ENCODE results near the gene ACAT2. TPM values are rescaled to one million over a fixed set of nuclear protein-coding genes. Genes with fewer than 3 reads are reported as not detected.
"Not testable (repeated sequence)": the region's sequence is repeated elsewhere in the genome, so short reads cannot be mapped to it uniquely, and the experiment has no call there.

ACAT2 gene
- total RNA-seq, 1 donor from 2014 or later: 69.9 TPM

GRCh38 chr6:159813781-159814180 lies 51.9 kb downstream of the ACAT2 start:
- DNase-seq: no peak

GRCh38 chr6:159815410-159815809 lies 53.6 kb downstream of the ACAT2 start:
- no peak for DNase-seq

DNA sequence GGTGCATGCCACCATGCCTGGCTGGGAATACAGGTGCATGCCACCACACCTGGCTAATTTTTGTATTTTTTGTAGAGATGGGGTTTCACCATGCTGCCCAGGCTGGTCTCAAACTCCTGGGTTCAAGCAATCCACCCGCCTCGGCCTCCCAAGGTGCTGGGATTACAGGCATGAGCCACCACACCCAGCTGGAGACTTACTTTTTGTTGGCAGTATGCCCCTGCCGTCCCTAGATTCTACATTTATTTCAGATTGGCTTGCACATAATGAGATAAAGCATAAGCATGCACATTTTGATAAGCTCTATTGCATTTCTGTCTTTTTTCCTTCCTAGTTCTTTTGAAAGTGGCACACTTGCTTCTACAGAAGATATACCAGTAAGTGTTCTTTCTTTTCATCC lies 54.9 kb downstream of the ACAT2 start:
- DNase-seq: not testable (repeated sequence)

GRCh38 chr6:159817951-159818739 lies 56.3 kb downstream of the ACAT2 start:
- DNase-seq: no peak

DNA sequence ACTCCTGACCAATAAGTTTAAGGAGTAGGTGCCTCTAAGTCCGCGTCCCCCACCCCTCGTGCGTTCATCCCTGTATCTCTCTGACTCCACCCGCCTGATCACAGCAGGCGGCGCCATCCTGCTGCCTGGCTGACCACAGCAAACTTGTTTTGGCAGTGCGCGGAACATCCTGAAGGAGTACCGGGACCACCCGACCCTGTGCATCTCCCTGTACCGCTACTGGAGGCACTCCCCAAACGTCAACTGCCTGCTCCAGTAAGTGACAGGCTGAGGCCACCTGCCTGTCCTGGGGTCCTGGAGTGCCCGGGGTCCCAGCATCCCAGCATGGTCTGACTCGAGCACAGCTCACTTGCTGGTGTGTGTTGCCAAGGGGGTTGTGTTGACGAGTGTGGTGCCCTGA lies 57.3 kb downstream of the ACAT2 start:
- no peak for DNase-seq

DNA sequence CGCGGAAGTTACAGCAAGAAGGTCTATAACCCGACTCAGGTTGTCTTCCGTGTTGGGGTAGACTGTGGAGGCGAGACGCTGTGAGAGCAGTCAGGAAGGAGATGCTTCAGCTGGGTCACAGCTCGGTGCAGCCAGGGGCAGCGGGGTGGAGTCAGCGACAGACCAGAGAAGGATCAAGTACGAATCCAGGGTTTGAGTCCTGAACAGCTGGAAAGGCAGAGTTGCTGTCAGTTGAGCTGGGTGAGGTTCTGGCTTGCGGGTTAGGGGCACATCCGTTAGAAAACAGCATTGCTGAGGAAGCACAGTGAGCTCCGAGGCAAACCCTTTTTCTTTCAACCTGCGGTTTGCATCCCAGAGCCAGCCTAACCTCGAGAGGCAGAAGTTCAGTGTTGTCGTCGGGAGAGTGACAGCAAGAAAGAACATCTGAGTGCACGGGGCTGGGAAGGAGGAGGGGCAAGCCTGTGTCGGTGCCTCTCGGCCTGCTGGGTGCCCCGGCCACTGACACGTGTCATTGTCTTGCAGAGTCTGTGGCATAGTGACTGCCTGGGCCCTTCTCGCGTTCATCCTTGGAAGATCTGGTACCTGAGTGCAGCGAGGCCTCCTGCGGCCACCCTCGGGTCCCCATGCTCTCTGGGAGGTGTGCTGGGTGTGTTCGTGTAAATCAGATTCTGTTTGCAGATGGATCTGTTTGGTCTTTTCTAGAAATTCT lies 58.2 kb downstream of the ACAT2 start:
- DNase-seq: no peak

- no peak for DNase-seq
These were observed 59.3 kb downstream of the ACAT2 start for GRCh38 chr6:159821122-159821521.

DNA sequence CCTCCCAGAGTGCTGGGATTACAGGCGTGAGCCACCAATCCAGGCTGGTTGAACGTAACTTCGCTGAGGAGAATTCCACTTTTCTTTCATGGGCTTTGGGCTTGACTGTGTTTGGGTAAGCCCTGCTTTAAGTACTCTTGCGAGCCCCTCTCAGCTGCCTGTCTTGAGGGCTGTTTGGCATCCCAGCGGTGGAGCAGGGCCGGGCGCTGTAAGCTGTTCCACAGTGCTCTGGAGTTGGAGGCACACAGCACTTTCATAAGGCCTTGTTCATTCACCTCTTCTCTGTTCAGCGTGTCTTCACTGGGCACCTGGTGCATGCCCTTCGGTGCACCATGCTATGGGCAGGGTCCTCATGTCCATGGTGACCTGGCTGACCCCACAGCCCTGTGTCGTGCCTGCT lies 59.9 kb downstream of the ACAT2 start:
- no peak for DNase-seq

DNA sequence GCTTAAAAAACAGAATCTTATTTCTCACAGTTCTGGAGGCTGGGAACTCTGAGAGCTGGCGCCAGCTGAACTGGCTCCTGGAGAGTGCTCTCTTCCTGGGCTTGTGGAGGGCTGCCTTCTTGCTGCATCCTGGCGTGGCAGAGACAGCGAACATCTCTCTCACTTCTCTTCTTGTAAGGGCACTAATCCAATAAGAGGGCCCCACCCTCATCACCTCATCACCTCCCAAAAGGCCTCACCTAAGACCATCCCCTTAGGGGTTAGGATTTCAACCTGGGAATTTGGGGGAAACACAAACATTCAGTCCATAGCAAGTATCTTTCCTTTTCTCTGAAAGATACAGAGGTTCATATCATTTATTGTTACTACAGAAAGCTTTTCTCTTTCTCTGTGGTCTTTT lies 62.1 kb downstream of the ACAT2 start:
- DNase-seq: no peak

DNA sequence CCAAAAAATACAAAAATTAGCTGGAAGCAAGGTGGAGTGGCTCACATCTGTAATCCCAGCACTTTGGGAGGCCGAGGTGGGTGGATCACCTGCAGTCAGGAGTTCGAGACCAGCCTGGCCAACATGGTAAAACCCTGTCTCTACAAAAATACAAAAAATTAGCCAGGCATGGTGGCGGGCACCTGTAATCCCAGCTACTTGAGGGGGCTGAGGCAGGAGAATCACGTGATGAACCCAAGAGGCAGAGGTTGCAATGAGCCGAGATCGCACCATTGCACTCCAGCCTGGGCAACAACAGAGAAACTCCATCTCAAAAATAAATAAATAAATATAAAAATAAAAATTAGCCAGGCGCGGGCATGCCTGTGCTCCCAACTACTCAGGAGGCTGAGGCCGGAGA lies 62.8 kb downstream of the ACAT2 start:
- not testable (repeated sequence) for DNase-seq

GRCh38 chr6:159826004-159826403 lies 64.2 kb downstream of the ACAT2 start:
- DNase-seq: no peak

GRCh38 chr6:159826968-159827647 lies 65.3 kb downstream of the ACAT2 start:
- no peak for DNase-seq

GRCh38 chr6:159828074-159828473 lies 66.2 kb downstream of the ACAT2 start:
- DNase-seq: no peak

Small RNA genes lying within 50 kb of the gene (small RNA-seq; reads per million reads assigned to genes)
- gene RNU4ATAC18P (not detected), gene SNORA20 (50.8 reads per million, percentile 95 among the genes with 10 or more reads in this experiment), gene SNORA29 (not detected)

Other genes with a start within 250 kb of the ACAT2 start
- 75.2 TPM for gene SOD2, start 68.8 kb upstream of the ACAT2 start, total RNA-seq
- gene WTAP, start 34.5 kb upstream of the ACAT2 start, total RNA-seq: 147 TPM
- 336 TPM for gene TCP1, start 27.6 kb downstream of the ACAT2 start, total RNA-seq
- gene MRPL18, start 28.4 kb downstream of the ACAT2 start, total RNA-seq: 44.5 TPM
- gene PNLDC1, start 38.2 kb downstream of the ACAT2 start, total RNA-seq: not detected
- gene MAS1, start 128.9 kb downstream of the ACAT2 start, total RNA-seq: not detected
- gene IGF2R, start 207.0 kb downstream of the ACAT2 start, total RNA-seq: 36.7 TPM

Data from occipital lobe (tissue), 3 donors.